Calu3 (cell line): ENCODE data around the gene MACF1. TPM values are rescaled to one million over a fixed set of nuclear protein-coding genes. Genes with fewer than 3 reads are reported as not detected.

ENCODE experiments used
- BruUV-seq: library from RNA; stranded (reverse); fragments of 400-500 nt; replicated peaks from 2 replicates; lab custom pipeline; 2021; lab: Mats Ljungman, UMichigan
- CTCF ChIA-PET: fragments of 300-600 bp; sonication (Branson Sonifier 250); formaldehyde crosslinking; loops from one replicate; lab custom pipeline; 2022; ENCODE audit warnings: antibody characterized with exemption; lab: Charles Lee
- DNase-seq: peaks from one replicate; pipeline ENCODE4 v3.0.0; 2022
- H3K27ac Mint-ChIP-seq: one replicate; pipeline ENCODE4 v1.8.0; 2022; ENCODE audit warnings: mixed read lengths; ENCODE audit not compliant: unreplicated experiment
- H3K27me3 Mint-ChIP-seq: one replicate; pipeline ENCODE4 v1.8.0; 2022; ENCODE audit warnings: mixed read lengths; ENCODE audit not compliant: unreplicated experiment
- H3K36me3 Mint-ChIP-seq: one replicate; pipeline ENCODE4 v1.8.0; 2022; ENCODE audit warnings: mild to moderate bottlenecking, moderate library complexity, mixed read lengths; ENCODE audit not compliant: insufficient read depth, unreplicated experiment
- H3K4me1 Mint-ChIP-seq: one replicate; pipeline ENCODE4 v1.8.0; 2022; ENCODE audit warnings: mild to moderate bottlenecking, low read depth, mixed read lengths; ENCODE audit not compliant: unreplicated experiment
- H3K4me3 Mint-ChIP-seq: one replicate; pipeline ENCODE4 v1.8.0; 2022; ENCODE audit warnings: mild to moderate bottlenecking, low read depth, moderate library complexity, mixed read lengths; ENCODE audit not compliant: unreplicated experiment
- H3K9me3 Mint-ChIP-seq: one replicate; pipeline ENCODE4 v1.8.0; 2022; ENCODE audit warnings: low read depth, mixed read lengths; ENCODE audit not compliant: unreplicated experiment
- intact Hi-C: fragments of 100-400 bp; cut with micrococcal nuclease; formaldehyde crosslinking; loops from one replicate; pipeline ENCODE4 v1.10.0; 2022; ENCODE audit not compliant: unreplicated experiment
- total RNA-seq: library from RNA; stranded (reverse); gene quantifications from 2 replicates; pipeline ENCODE4 v1.2.3, GENCODE V29; 2022
- TF ChIP-seq, protein P1 (sequence below): fragments of 200-600 bp; IDR thresholded peaks from one replicate; pipeline ENCODE4 v1.8.0; 2022; ENCODE audit warnings: antibody characterized with exemption; ENCODE audit not compliant: unreplicated experiment

MACF1 gene
- total RNA-seq, 1 experiment from 2014 or later: 705 TPM

DNA sequence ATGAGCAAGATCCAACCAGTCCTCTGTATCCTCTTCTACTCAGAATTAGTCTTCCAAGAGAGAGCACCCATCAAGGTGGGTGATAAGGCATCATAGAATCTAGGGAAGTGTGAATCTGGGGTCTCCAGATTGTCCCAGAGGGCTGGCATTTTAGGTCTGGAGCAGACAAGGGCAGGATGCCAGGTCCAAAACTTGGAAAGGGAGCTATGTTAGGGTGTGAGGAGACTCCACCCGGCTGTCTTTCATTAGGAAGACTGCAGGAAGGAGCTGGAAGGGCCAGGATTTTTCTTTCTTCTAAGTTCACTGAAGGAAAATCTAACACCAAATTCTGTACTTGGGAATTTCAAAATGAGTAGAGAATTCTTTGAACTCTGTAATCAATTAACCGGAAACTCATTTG, 200.9 kb downstream of the MACF1 start:
- H3K4me1 Mint-ChIP-seq: peaks cover 58% of the 10 kb centered on the region

DNA sequence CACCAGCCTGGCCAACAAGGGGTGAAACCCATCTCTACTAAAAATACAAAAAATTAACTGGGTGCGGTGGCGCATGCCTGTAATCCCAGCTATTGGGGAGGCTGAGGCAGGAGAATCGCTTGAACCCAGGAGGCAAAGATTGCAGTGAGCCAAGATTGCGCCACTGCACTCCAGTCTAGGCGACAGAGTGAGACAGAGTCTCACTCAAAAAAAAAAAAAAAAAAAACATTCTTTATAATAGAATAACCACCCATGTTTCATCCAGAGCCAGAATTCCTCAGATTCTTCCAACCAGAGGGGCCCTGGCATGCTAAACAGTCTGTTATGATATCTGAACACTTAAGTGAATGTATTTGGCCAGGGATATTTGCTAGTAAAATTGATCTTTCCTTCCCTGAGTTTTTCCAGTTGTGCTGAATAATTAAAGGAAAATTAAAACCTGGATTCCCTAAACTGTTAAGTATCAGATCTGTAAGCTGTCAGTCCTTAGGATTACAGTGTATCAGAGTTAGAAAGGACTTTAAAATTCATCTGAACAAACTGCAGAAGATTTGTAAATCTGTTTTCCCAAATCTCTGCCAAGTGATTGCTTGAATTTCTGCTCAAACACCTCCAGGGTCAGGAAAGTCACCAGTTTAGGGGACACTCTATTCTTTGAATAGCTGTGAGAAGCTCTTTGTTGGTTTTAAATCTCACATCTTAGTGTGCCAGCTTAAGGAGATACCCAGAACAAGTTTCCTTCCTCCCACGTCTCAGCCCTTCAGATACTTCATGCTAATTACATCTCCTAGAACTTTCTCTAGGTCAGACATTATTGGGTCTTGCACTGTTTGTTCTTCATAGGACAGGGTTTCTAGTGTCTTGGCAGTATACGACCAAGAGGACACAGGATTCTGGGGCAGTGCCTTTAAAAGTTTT, 202.3 kb downstream of the MACF1 start:
- Mint-ChIP-seq H3K27ac (peak overlapping the region; percentile 93), H3K27me3 (no peaks in the 10 kb centered on the region), H3K4me1 (peaks cover 53% of the 10 kb centered on the region), H3K36me3 (peaks cover 54% of the 10 kb centered on the region), H3K9me3 (peaks cover 3% of the 10 kb centered on the region), H3K4me3 (peak overlapping the region; percentile 95)
- BruUV-seq: no TSS peak
- no peak for DNase-seq
- TF ChIP-seq, protein P1, sequence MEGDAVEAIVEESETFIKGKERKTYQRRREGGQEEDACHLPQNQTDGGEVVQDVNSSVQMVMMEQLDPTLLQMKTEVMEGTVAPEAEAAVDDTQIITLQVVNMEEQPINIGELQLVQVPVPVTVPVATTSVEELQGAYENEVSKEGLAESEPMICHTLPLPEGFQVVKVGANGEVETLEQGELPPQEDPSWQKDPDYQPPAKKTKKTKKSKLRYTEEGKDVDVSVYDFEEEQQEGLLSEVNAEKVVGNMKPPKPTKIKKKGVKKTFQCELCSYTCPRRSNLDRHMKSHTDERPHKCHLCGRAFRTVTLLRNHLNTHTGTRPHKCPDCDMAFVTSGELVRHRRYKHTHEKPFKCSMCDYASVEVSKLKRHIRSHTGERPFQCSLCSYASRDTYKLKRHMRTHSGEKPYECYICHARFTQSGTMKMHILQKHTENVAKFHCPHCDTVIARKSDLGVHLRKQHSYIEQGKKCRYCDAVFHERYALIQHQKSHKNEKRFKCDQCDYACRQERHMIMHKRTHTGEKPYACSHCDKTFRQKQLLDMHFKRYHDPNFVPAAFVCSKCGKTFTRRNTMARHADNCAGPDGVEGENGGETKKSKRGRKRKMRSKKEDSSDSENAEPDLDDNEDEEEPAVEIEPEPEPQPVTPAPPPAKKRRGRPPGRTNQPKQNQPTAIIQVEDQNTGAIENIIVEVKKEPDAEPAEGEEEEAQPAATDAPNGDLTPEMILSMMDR: no peak
- CTCF ChIA-PET: interaction anchor here (0.7 to 1.7 kb wide), 5 partner anchors 8 to 45 kb away, joined by 3 to 14 read pairs (median 7); no protein-coding TSS in a partner anchor
- intact Hi-C loops: loop anchor here (1.0 kb wide), 1 partner anchor 8 kb away; no protein-coding TSS in a partner anchor

More for the DNA sequence above, 200.9 kb downstream of the MACF1 start:
- BruUV-seq: no TSS peak
- DNase-seq: no peak
- intact Hi-C loops: no loop called here
- TF ChIP-seq, protein P1: no peak
- CTCF ChIA-PET: interaction anchor here (0.9 to 1.5 kb wide), 3 partner anchors 11 to 27 kb away, joined by 3 to 7 read pairs (median 4); no protein-coding TSS in a partner anchor
- no peaks in the 10 kb centered on the region for H3K27me3 Mint-ChIP-seq
- H3K9me3 Mint-ChIP-seq: peaks cover 3% of the 10 kb centered on the region
- peak overlapping the region; percentile 93 for H3K27ac Mint-ChIP-seq
- H3K4me3 Mint-ChIP-seq: peak overlapping the region; percentile 33
- peaks cover 40% of the 10 kb centered on the region for H3K36me3 Mint-ChIP-seq

DNA sequence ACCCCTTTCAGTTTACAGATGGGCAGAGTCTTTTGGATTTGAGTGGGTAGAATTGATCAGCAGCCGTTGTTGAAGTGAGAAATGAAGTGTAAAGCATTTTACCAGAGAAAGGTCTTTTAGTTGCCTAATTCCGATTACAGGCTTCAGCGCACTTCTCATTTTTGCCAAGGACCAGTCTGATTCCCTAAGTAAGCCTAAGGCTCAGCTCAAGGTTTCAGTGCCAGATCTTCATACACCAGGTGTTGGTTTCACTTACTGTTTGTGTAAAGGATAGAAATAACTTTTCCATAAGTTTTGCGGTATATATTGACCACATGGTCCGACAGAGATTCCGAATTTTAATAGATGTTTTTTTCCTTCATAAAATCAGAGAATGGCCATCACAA, 203.0 kb downstream of the MACF1 start:
- TF ChIP-seq, protein P1: no peak
- intact Hi-C loops: loop anchor here (1.0 kb wide), 1 partner anchor 9 kb away; no protein-coding TSS in a partner anchor
- Mint-ChIP-seq H3K36me3 (peaks cover 61% of the 10 kb centered on the region), H3K4me3 (peak overlapping the region; percentile 95), H3K27ac (peak overlapping the region; percentile 93), H3K4me1 (peaks cover 46% of the 10 kb centered on the region), H3K27me3 (no peaks in the 10 kb centered on the region), H3K9me3 (peaks cover 3% of the 10 kb centered on the region)
- no TSS peak for BruUV-seq
- DNase-seq: no peak
- CTCF ChIA-PET: interaction anchor here (1.7 kb wide), 2 partner anchors 9 to 13 kb away, joined by 7 to 9 read pairs; no protein-coding TSS in a partner anchor

DNA sequence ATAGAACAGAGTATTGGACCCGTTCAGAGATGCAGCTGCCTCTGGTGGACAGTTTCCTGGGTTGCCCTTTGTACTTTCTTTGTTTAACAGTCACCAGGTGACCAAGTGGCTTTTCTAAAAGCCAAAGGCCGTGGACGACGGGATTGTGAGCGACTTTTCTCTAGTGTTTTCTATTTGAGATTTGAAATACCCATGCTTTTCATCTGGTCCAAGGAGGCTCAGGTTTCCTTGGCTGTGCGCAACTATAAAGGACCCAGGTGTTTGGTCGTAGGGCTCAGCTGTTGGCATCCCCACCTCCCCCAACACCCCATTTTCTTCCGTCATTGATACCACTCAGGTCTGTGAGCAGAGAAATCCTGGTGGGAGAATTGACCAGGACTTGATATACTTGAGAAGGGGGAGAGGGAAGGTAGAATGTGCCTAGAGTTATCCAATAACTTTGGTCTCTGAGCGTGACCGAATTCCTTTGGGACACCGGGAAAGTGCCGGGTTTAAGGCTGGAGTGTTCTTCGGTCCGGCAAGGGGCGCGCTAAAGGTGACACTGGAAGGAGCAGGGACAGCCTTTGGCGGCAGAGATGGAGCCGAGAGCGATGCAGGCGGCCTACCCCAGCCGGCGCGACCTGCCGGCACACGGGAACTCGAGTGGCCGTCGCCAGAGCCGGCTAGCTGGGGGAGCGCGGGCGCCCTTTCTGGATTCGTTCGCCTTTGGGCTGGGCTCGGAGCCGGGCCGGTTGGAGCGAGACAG, 203.6 kb downstream of the MACF1 start:
- BruUV-seq: TSS peak; percentile 88
- TF ChIP-seq, protein P1: no peak
- no peaks in the 10 kb centered on the region for H3K27me3 Mint-ChIP-seq
- H3K36me3 Mint-ChIP-seq: peaks cover 67% of the 10 kb centered on the region
- H3K9me3 Mint-ChIP-seq: no peaks in the 10 kb centered on the region
- peak overlapping the region; percentile 95 for H3K4me3 Mint-ChIP-seq
- intact Hi-C loops: loop anchor here (1.0 kb wide), 1 partner anchor 10 kb away; no protein-coding TSS in a partner anchor
- H3K27ac Mint-ChIP-seq: peak overlapping the region; percentile 93
- CTCF ChIA-PET: interaction anchor here (0.6 to 3.7 kb wide), 4 partner anchors 9 to 1050 kb away, joined by 4 to 30 read pairs (median 8); no protein-coding TSS in a partner anchor
- no peak for DNase-seq
- H3K4me1 Mint-ChIP-seq: peaks cover 41% of the 10 kb centered on the region
